HG02840 (cell line): ENCODE results near the gene MAST4.
"Not testable (repeated sequence)": the region's sequence is repeated elsewhere in the genome, so short reads cannot be mapped to it uniquely, and the experiment has no call there.

ENCODE experiments used
- ATAC-seq: cut with Tn5 transposase; IDR thresholded peaks from one replicate; pipeline ENCODE4 v1.9.1; 2021; ENCODE audit warnings: mild to moderate bottlenecking, moderate library complexity, moderate number of reproducible peaks; ENCODE audit not compliant: unreplicated experiment, low FRiP score

Gene MAST4

DNA sequence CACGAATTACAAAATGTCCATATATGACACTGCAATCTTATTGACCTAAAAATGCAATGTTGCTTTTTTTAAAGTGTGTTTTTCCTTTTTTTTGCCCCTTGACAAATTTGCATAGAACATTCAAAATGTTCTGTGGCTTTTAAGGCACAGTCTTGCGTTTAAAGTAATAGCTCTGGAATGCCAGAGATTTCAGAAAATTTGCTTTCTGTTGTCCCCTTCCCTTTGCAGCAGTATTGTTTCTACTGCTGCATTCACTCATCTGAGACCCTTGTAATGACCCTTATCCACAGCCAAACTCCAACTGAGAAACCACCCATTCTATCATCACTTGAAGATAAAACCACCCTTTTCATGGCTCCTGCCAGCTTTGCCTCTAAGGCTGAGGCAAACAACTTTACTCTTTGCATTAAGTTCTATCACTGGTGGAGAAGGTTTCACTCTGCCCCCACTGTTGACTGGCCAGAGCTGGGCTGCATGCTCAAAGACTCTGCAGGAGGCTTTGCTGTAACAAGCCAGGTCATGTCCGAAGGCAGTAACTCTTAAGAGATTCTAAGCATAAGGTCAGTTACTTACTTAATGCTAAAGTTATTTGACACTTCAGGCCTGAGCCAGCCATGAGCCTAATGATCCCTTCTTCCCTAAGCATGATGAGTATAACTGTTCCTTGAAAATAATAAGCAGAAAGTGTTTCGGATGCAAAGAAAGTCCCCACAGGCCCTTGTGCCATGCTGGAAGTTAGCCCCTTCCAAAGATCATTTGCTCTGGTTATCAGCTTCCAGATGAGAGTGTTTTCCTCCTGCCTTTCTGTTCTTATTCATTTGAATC is 498.5 kb downstream of the MAST4 start:
- no peak for ATAC-seq

DNA sequence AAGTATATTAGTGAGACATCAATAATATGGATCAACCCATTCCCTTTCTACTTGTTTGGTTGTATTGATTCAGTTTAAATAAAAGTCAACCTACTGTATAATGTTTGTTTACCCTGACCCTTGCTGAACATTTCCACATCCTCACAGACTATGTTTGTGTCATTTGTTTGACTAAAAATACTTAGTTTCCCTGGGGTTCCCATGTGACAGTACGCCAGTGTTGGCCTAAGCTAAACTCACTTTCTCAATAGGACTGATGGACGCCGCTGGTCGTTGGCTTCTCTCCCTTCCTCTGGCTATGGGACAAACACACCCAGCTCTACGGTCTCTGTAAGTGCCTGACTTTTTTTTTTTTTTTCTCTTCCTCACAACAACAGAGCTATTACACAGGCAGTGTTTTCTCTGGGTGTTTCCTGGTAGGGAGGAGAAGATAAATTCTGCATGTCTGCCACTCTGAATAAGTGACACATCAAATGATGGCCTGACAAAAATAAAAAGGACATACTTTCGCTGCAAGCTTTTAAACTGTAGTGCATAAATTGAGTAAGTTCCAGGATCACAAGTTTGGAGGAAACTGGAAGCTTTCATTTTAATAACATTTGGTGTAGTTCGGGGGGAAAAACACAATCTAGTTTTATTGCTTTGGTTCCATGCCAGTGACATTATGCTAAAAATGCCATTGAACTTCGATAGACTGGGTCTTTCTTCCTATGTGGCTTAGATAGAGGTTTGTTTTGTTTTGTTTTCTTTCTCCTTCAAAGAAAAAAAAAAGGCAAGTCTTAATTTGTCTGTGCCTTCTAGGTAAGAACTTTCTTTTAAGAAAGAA is 499.4 kb downstream of the MAST4 start:
- ATAC-seq: no peak

DNA sequence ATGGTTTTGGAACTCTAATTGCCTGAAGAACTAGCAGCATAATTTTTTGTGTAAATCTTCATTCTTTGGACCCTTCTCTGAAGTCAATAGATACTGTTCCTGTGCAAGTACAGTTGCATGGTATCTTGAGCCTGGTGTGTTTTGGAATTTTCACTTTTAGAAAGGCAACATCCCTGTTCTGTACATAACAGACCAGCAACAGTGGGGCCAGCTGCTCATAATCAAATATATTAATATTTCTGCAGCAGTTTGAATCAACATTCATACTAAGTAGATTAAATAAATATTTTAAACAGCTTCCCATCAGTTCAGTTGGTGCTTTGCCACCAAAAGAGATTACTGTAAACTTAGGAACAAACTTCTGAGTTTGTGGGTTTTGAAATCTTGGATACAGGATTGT is 502.5 kb downstream of the MAST4 start:
- ATAC-seq: no peak

DNA sequence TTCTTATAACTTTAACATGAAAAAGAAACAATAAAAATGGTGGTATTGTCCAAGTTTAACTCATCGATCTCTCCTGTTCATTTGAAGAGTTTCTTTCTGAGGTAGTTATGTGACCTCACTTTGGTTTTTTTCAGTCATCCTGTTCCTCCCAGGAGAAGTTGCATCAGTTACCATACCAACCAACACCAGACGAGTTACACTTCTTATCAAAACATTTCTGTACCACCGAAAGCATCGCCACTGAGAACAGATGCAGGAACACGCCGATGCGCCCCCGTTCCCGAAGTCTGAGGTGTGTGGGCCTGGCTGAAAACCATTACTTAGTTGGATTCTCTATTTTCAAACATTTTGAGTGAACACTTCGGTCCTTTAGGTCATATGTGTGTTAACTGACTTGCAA is 504.1 kb downstream of the MAST4 start:
- ATAC-seq: no peak

DNA sequence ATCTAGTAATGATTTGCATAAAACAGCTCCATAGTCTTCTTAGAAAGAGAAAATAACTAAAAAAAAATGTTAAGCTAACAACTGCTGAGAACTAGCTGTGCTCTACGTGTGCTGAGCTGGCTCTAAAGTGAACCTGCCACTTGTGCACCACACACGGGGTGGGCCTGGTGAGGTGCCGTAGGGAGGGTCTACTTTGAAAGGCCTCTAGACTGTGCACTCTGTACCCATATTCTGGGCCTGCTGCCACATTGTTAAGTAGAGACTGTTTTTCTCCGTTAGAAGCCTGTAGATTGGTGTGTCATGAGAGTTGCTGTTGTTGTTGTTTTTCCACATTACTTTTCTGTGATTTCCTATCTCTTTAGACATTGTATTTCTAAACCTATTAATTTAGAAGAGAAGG is 506.5 kb downstream of the MAST4 start:
- ATAC-seq: no peak

DNA sequence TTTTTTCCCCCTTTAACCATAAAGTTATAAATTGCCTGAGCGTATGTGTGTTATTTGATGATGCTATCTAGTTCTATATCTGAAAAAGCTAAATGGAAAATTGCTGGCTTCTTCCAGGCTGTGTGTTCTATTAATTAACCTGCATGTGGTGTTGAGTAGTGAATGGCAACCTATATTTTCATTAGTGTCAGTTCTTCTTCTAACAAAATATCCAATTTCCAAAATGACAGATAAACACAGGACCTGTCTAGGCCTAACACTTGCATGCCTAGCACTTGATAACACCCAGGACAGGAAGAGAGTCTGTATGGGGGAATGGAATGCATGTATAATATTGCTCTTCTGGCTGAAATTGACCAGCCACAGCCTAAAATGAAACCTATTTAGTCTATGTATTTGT is 508.7 kb downstream of the MAST4 start:
- ATAC-seq: no peak

DNA sequence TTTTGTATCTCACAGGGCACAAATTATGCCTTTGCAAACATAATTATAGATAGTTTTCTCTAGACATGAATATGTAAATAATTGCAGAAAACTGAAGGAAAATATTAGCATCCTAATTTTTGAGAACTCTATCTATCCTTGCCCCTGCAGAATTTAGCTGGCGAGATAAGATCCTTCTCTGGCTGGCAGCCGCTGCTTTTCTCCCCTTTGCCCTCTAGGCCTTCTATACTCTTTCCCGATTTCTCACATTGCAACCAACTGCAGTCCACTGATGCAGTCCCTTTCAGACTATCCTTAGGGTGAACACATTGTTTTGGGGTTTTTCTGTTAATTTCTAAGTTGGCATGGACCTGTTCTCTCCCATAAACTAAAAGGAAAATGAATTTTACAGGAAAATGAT is 509.1 kb downstream of the MAST4 start:
- no peak for ATAC-seq

DNA sequence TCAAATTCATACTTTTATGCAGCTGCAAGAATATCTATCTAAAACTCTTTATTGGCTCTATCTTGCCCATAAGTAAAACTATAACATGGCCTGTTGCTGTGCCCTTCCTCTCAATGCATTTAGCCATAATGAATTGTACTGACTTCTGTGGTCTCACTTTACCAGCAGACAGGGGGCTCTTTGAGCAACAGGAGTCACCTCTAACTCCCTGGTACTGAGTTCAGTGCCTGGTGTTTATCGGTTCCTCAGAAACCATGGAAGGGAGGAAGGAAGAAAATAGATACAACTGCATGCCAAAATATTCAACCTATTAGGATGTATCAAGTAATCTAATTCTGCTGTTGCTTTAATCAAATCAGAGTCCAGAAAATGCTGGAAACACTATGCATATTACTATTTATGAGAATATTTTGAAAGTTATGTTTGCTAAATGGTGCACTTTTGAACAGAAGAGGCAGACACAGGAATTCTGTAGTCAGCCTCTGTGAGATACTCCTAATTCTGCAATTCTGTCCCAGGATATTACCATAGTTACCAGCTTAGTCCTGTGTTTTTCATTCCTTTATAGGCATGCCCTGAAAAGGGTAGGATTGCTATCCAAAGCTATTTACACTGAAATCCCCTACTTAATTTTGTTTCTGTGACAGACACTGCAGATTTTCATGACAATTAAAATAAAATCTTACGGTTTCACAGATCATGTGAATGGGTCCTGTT is 510.6 kb downstream of the MAST4 start:
- ATAC-seq: no peak

DNA sequence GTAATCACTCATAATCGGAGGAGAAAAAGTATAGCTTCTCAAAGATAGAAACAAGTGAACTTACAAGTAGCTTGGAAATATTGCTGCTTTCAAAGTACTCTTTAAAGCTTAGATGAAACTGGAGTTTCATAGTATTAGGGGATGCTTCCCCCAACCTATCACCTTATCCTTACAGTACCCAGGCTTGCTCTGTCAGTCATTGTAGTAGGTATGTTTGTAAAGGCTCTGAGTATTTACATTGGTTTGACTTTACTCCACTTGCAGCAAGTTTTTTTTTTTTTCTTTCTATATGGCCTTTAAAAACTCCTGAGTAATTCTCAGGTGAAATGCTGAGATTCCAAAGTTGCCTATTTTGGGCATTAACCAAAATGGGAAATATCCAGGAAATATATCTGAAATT is 515.6 kb downstream of the MAST4 start:
- ATAC-seq: no peak

DNA sequence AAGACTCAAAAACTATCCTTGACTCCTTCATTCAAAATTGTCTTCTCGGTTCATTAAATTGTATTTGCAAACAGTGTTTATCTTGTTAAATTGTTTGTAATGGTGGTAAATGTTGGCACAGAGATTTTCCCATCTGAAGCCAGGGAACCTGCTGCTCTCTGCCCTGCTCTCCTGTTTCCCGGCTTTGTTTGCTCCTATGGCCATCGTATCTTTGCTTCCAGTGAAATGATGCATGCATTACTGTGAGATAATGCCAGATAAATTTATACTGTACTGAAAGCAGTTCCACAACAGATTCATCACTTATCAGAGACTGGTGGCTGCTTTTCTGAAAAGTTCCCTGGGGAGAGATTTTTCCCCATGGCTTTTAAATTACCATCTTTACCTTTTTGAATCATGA is 519.1 kb downstream of the MAST4 start:
- no peak for ATAC-seq

DNA sequence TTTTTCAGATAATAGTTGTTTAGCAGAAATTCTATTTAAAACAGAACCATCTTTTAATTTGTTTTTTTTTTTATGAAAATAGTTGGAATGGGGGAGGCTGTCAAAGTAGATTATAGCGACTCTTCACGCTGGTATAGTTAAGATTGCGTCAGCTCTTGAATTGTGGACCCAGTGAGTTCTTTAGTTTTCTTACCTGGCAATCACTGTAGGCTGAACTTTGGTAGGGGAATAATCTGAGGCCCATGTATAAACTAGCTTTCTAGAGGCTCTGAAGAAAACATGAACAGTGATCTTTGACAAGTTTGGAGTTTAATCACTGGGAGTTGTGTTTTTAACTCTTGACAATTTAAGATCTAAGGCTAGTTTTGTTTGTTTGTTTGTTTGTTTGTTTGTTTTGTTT is 519.6 kb downstream of the MAST4 start:
- ATAC-seq: no peak

DNA sequence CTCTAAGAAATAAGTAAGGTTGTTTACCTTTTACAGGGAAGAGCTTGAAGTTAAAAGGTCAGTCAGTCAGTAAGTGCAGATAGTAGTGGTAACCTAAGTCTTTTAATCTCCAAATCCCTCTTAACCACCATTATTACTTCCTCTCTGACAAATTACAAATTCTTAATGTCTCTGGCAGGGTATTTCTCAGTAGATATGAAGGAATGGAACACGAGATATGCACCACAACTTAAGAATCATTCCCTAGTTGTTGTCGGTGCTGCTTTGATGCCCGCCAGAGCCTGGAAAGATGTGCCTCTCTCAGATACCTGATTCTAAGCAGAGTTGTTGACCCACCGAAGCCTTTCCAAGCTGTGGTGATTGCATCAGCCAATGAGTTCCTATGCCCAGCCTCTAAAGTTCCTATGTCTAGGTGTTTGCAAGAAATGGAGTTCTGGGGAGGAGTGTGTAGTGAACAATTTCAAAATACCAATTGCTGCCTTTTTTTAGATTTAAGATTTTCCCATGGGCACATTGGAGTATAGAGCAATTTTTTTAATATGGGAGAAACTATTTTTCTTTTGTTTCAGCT is 521.9 kb downstream of the MAST4 start:
- ATAC-seq: no peak

DNA sequence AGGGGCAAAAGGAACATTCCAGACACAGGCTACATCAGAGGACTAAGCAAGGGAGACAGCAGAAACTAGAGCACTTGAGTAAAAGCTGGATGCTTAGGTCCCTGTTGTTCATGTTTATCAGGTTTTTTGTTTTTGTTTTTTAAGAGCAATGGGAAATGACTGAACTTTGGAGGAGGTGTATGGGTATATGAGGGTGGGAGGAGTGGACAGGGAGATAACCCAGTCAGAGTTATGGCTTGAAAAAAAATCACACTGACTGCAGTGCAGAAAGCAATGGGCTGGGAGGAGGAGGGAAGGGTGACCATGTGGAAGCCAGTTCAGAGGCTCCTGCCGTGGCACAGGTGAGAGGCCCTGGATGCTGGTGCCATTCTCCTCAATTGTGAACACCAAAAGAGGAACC is 522.8 kb downstream of the MAST4 start:
- ATAC-seq: no peak

DNA sequence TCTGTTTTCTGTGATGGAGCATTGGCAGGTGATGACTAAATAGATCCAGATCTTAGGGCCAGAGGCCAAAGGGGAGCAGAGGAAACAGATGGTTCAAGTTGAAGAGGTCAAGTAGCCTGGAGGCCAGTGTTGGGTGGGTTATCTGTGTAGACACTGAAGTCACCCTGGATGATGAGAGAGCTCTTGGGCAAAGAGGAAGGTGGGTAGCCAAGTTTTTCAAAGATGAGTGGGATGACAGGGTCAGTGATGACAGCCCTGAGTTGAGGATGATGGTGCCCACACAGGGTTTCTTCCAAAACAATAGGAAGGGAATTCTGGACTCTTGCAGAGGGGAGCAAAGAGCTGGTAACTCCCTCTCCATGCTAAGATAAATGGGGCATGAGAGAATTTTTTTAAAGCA is 523.8 kb downstream of the MAST4 start:
- no peak for ATAC-seq

DNA sequence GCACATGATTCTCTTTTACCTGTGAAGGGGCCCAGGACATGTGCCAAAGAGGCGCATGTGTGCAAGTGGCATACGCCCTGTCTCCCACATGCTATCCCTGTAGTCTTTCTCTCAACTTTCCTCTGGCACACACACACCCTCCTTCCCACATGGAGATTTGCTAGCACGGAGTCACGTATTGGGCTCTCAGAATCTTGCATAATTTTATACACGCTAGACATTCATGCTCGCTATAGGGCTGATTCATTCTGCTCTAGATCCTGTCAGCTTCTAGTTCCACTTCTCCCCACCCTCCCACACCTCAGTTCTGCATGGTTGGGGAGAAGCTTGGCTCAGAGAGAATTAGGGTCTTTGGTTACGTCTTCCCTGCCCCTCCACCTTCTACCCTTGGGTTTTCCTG is 527.6 kb downstream of the MAST4 start:
- ATAC-seq: no peak

DNA sequence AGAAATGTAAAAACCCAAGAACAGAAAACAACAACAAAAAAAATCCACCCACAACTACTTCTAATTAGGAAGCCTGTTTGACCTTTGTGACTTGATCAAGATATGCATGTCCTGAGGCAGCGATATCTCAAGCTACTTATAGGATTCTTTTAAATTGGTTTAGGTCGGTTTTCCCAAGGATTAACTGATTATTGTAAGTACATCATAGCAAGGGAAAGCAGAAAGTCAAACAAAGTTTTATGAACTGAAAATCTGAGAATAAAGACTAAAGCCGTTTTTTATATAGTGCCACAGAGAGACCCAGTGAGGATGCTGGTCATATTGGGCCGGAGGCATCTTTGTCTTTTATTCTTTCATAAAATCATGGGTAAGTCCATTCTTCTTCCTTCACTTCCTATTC is 528.4 kb downstream of the MAST4 start:
- no peak for ATAC-seq

DNA sequence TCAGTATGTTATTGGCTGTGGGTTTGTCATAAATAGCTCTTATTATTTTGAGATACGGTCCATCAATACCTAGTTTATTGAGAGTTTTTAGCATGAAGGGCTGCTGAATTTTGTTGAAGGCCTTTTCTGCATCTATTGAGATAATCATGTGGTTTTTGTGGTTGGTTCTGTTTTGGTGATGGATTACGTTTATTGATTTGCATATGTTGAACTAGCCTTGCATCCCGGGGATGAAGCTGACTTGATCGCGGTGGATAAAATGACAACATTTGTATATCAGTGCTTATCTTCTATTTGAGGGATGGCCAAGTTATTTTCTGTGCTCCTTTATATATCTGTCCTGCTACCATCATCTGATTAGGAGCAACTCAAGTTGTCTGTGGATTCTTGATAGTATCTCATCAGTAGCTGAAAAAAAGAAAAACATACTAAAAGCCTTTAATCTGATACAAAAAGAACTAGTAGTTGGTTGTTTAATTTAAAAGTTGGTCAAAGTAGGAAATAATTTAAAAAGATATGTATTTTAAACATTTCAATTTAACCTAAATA is 531.2 kb downstream of the MAST4 start:
- ATAC-seq: not testable (repeated sequence)

DNA sequence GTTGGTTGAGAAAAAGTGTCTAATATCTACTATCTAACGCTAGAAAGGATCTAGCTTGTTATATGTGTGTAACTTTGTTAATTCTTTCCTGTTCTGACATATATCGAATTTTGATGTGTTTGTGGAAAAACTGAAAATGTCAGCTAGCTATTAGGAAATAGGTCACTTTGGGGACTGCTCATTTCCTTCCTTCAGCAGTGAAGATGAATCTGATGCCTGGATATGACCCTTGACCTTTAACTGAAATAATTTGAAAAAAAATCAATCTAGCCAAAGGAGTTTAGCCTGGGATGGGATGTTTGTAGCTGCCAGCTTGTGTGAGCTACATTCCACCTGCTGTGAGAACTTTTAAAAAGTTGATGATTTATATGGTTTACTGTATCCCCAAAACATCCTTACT is 533.6 kb downstream of the MAST4 start:
- ATAC-seq: no peak

DNA sequence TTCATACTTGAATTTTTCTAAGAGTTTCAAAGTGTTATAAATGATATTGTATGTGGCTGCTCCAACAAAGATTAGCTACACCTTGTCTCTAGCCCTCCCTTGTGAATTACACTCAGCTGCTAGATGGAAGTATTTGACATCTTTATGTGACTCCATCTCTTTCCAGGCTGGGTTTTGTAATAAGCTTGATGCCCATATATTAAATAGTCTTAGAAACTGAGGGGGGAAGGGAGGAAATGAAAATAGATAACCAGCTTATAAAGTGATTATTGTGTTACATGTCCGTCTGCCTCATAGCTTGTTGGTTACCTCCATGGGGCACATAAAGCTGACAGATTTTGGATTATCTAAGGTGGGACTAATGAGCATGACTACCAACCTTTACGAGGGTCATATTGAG is 537.0 kb downstream of the MAST4 start:
- ATAC-seq: no peak

DNA sequence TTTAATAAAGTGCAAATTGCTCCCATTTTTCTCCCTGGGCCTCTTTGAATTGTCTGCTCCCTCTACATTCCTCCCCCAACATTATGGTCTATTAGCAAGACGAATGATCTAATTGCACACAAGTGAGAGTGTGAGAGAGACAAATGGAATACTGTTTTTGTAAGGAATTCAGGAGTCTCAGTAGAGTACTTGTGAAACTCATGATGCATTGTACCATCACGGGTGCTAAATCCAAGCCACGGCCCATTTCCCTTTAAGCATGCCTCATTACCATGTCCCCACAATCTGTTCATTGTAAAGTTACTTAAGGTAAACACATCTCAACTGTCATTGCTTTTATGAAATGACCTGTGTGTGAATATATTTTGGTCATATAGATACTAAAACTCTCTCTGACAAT is 537.6 kb downstream of the MAST4 start:
- ATAC-seq: no peak
